ENCODE data around the gene AGPAT3. TPM values are rescaled to one million over a fixed set of nuclear protein-coding genes. Genes with fewer than 3 reads are reported as not detected.

The AGPAT3 gene
- total RNA-seq, 4 donors from 2014 or later = 61.0 to 77.9 (median 69.4) TPM

DNA sequence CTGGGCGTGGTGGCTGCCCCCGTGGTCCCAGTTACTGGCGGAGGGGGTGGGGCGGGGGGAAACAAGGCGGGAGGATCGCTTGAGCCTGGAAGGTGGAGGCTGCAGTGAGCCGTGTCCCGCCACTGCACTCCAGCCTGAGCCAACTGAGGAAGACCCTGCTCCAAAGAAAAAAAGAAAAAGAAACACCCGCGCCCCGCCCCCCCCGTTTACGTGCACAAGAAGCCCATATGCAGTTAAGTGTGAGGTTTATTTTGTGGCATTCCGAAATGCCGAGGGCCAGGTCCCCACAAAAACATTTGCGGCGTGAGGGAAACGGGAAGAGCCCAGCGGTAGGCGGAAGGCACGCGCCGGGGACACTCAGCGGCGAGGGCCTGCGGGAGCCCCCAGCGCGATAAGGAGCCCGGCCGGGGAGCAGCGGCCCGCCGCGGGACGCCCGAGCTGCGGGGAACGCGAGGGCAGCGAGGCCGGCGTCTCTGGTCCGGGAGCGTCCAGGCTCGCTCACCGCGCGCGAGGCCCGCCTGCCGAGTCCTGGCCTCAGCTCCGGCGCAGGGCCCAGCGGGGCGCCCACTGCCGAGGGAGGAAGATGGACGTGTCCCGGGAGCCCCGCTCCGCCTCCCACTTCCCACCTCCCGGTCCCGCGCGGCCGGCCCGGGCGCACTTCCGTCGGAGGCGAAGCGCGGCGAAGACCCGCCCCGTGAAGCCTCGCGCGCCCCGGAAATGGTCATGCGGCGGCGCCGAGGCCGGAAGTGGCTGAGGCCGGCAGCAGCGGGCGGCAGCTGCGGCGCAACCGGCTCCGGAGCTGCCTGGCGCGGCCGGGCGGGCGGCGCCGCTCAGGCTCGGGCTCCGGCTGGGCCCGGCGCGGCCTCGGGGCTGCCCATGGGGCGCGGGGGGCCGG lies 146.8 kb downstream of the AGPAT3 start, which contains the start of gene TRAPPC10:
TSS of gene TRAPPC10 (plus strand) at position 731 of the 895 bp plus-strand sequence. CDS start 185 bp downstream, outside the sequence.
- Histone ChIP-seq H3K4me1 (peaks cover 46% of the 10 kb centered on the region), H3K36me3 (no peaks in the 10 kb centered on the region), H3K27ac (peak within 1 kb of the TSS; percentile 95), H3K9me3 (no peaks in the 10 kb centered on the region), H3K4me3 (peak within 1 kb of the TSS; percentile 91), H3K27me3 (no peaks in the 10 kb centered on the region)
- under 1% methylated on average over 38 of the region's 107 CpGs for WGBS
- peak; percentile 57 to 94 for TF ChIP-seq POLR2A (IDR thresholded peaks at IDR 0.05)
- TF ChIP-seq EP300 (IDR thresholded peaks at IDR 0.05) = no peak
- TF ChIP-seq POLR2AphosphoS5 (IDR thresholded peaks at IDR 0.05) = peak in 2 of 3 donors; percentile 48 to 83
- TF ChIP-seq, protein P1, sequence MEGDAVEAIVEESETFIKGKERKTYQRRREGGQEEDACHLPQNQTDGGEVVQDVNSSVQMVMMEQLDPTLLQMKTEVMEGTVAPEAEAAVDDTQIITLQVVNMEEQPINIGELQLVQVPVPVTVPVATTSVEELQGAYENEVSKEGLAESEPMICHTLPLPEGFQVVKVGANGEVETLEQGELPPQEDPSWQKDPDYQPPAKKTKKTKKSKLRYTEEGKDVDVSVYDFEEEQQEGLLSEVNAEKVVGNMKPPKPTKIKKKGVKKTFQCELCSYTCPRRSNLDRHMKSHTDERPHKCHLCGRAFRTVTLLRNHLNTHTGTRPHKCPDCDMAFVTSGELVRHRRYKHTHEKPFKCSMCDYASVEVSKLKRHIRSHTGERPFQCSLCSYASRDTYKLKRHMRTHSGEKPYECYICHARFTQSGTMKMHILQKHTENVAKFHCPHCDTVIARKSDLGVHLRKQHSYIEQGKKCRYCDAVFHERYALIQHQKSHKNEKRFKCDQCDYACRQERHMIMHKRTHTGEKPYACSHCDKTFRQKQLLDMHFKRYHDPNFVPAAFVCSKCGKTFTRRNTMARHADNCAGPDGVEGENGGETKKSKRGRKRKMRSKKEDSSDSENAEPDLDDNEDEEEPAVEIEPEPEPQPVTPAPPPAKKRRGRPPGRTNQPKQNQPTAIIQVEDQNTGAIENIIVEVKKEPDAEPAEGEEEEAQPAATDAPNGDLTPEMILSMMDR (IDR thresholded peaks at IDR 0.05) = no peak
- DNase-seq (ENCODE audit: low spot score in 2 of 2) = peak; percentile 84 to 92

DNA sequence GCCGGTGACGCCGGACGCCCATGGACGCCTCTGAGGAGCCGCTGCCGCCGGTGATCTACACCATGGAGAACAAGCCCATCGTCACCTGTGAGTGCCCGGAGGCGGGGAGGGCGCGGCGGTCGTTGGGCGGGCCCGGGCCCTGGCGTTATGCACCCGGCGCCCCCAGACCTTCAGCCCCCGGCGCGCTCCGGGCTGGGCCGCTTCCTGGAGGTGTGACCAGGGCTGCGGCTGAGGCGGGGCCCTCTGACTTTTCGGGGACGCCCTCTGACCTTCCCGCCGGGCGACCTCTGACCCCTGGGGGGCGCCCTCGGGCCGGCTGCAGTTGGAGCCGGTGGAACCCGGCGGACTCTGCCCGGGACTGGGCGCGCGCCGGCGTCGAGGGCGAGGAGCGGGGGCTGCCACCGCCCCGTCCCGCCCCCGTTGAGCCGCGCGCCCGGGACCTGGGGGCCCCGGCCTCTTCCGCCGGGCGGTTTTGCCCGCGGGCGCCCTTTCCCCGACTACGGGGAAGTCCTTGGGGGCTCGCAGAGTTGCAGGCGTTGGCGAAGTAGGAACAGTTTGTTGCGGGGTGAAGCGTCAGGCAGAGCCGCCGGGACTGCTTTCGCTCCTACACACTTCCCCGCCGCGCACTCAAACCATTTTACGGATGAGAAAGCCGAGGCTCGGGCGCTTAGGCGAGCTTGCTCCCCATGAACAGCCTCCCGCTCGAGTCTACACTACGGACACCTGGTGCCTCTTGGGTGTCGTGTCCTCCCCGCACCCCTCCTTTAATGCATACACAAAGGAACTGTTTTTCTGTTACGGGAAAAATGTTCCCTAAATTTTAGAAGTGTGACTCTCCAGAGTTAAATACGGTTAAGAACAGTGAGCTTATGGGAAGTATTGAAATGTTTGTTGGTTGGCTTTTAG lies 147.7 kb downstream of the AGPAT3 start:
- TF ChIP-seq EP300 (IDR thresholded peaks at IDR 0.05) = no peak
- TF ChIP-seq POLR2A (IDR thresholded peaks at IDR 0.05) = no peak
- TF ChIP-seq, protein P1 (IDR thresholded peaks at IDR 0.05) = no peak
- TF ChIP-seq POLR2AphosphoS5 (IDR thresholded peaks at IDR 0.05) = no peak
- DNase-seq (ENCODE audit: low spot score in 2 of 2) = peak in 1 of 2 donors; percentile 79
- Histone ChIP-seq H3K4me1 (peaks cover 52% of the 10 kb centered on the region), H3K27ac (peak overlapping the region; percentile 95), H3K9me3 (no peaks in the 10 kb centered on the region), H3K36me3 (no peaks in the 10 kb centered on the region), H3K27me3 (no peaks in the 10 kb centered on the region), H3K4me3 (peak overlapping the region; percentile 91)
- WGBS = under 1% methylated on average over 24 of the region's 87 CpGs

DNA sequence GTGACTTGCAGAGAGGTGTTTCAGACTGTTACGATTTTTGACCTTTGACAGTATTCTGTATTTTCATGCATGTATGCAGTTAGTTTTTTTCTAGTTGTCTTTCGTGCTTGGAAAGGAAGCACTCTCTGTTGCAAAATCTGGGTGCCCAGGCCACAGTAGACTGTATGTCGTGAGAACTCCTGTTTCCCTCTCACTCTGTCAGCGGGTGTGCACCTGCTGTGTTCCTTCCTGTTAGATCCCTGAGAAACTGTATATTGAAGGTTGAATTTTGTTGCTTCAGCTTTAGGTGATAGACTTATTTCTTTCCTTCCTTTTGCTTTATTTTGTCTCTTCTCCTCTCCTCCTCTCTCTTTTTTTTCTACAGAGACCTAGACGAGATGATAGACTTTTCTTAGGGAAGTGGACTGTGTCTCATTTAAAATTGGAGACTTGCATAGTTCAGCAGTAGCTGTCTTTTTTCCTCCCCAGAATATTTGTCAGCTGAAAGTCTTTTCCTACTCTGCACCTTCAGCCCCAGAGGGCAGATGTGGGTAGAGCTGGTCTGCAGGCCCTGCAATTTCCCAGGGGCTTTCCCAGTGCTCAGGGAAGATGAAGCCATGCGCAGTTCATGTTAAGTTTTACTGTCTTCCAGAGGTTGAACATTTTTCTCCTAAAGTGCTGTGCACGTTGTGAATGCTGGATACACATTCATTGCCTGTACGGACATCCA lies 148.5 kb downstream of the AGPAT3 start:
- peak in 1 of 2 donors; percentile 46 for DNase-seq (ENCODE audit: low spot score in 2 of 2)
- H3K36me3 ChIP-seq = no peaks in the 10 kb centered on the region
- H3K9me3 ChIP-seq = no peaks in the 10 kb centered on the region
- WGBS = 10% methylated on average over 8 of the region's 8 CpGs
- no peak for TF ChIP-seq EP300 (IDR thresholded peaks at IDR 0.05)
- TF ChIP-seq, protein P1 (IDR thresholded peaks at IDR 0.05) = no peak
- TF ChIP-seq POLR2A (IDR thresholded peaks at IDR 0.05) = no peak
- TF ChIP-seq POLR2AphosphoS5 (IDR thresholded peaks at IDR 0.05) = no peak
- peak overlapping the region; percentile 95 for H3K27ac ChIP-seq
- peaks cover 52% of the 10 kb centered on the region for H3K4me1 ChIP-seq
- peak overlapping the region; percentile 91 for H3K4me3 ChIP-seq
- H3K27me3 ChIP-seq = no peaks in the 10 kb centered on the region

DNA sequence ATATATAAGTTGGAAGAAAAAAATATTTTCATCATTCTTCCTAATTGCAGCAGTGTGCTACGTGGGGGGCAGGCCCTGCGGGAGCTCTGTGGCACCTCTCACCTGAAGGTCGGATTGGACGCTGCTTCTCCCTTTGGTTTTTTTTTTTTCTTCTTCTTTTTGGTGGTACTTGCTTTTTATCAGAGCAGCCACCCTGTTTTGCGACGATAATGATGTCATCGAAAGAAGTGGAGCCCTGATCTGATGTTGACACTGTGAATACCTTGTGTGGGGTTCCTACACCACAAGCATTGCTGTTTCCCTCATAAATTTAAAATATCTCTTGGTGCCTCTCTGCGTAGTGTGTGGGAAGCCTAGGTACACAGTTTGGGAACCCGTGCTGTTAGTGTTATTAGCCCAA lies 152.6 kb downstream of the AGPAT3 start:
- TF ChIP-seq, protein P1 (IDR thresholded peaks at IDR 0.05) = no peak
- TF ChIP-seq EP300 (IDR thresholded peaks at IDR 0.05) (no peak), POLR2A (IDR thresholded peaks at IDR 0.05) (no peak), POLR2AphosphoS5 (IDR thresholded peaks at IDR 0.05) (no peak)
- Histone ChIP-seq H3K27me3 (no peaks in the 10 kb centered on the region), H3K4me1 (peaks cover 50% of the 10 kb centered on the region), H3K4me3 (no peak overlapping the region), H3K36me3 (no peaks in the 10 kb centered on the region), H3K9me3 (no peaks in the 10 kb centered on the region), H3K27ac (no peak overlapping the region)
- 86% methylated on average over 9 of the region's 9 CpGs for WGBS
- no peak for DNase-seq (ENCODE audit: low spot score in 2 of 2)

Measured in suprapubic skin (tissue), 4 donors.